ENCODE data around the gene LMBRD1.

Gene LMBRD1

DNA sequence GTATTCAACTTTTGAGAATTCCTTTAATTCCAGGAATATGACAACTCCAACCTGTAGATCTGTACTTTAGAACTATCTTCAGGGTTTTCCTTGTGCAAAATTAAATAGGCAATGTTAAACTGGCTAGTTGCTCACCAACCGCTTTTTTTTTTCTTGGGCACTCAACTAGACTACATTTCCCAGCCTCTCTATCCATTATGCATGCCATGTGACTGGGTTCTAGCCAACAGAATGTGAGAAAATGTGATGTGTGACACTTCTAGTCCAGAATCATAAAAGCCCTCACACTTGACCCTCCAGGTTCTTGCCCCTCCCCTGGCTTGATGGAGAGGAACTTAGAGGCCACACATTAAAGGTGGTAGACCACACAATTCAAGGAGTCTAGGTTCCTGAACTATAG is 166.0 kb downstream of the LMBRD1 start:
- no peak for DNase-seq

DNA sequence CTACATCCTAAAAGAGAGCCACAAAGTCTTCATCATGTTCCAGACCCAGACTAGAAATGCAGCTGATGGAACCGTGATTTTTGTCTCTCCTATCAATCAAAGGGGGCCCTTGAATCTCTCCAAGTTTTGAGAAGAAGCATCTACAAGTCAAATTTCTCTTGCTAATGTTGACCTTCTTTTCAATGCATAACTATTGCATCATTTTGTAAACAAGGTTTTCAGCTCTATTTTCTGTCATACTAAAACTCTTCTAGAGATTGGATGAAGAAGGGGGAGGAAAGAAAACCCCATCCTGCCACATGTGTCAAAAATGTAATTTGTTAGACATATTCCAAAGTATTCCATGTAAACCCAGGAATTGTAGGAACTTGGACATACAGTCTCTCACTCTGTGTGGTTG is 169.2 kb downstream of the LMBRD1 start:
- DNase-seq = no peak

DNA sequence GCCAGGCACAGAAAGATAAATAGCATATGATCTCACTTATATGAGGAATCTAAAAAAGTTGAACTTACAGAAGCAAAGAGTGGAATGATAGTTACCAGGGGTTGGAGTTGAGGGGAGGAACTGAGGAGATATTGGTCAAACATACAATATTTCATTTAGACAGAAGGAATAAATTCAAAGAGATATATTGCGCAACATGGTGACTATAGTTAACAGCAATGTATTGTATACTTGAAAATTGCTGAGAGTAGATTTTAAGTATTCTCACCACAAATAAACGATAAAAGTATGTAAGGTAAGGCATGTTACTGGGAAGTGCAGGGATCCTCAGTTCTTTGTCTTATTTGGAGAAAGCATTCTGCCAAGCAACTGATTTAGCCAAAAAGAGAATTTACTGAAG is 171.9 kb downstream of the LMBRD1 start:
- no peak for DNase-seq
